Heart right ventricle (tissue), 16 donors: ENCODE measurements around the gene FGD3. TPM values are rescaled to one million over a fixed set of nuclear protein-coding genes. Genes with fewer than 3 reads are reported as not detected.

Experiments
- ATAC-seq, 8 donors: fragments of 200-7000 bp; cut with Tn5 transposase; one replicate each; pipeline ENCODE4 v1.9.1; 2020; ENCODE audit warnings: mild to moderate bottlenecking in 8 of 8, moderate library complexity in 8 of 8, moderate number of reproducible peaks in 1 of 8
- DNase-seq, 2 donors: peaks; one replicate each; pipeline ENCODE4 v3.0.0-alpha.2; 2020
- H3K27ac ChIP-seq, 10 donors: fragments of 200-600 bp; sonication (generic) in 2 of 10; one replicate each; pipeline versions ENCODE4 v1.5.0 to v1.8.0; 2020 to 2022; ENCODE audit warnings: mild to moderate bottlenecking in 3 of 10
- H3K27me3 ChIP-seq, 7 donors: fragments of 200-600 bp; one replicate each; pipeline ENCODE4 v1.8.0; 2021 to 2022; ENCODE audit warnings: mild to moderate bottlenecking in 2 of 7
- H3K36me3 ChIP-seq, 9 donors: fragments of 200-600 bp; sonication (generic) in 1 of 9; one replicate each; pipeline versions ENCODE4 v1.5.0 to v1.8.0; 2020 to 2022; ENCODE audit warnings: mild to moderate bottlenecking in 2 of 9
- H3K4me1 ChIP-seq, 9 donors: fragments of 200-600 bp; sonication (generic) in 1 of 9; one replicate each; pipeline versions ENCODE4 v1.5.0 to v1.8.0; 2020 to 2022; ENCODE audit warnings: mild to moderate bottlenecking in 4 of 9
- H3K4me3 ChIP-seq, 10 donors: fragments of 200-600 bp; sonication (generic) in 2 of 10; one replicate each; pipeline versions ENCODE4 v1.5.0 to v1.8.0; 2020 to 2022; ENCODE audit warnings: mild to moderate bottlenecking in 7 of 10, moderate library complexity in 2 of 10
- H3K9me3 ChIP-seq, 11 donors: fragments of 200-600 bp in 10 of 11; sonication (generic) in 2 of 11; one replicate each; pipeline versions ENCODE4 v1.5.0 to v1.8.0; 2013 to 2022; ENCODE audit warnings: mild to moderate bottlenecking in 2 of 11, control low read depth in 1 of 11, moderate library complexity in 1 of 11
- WGBS, 2 donors: extraction: QIAGEN DNeasy Blood & Tissue Kit; methylation state at CpG; one replicate each; pipeline ENCODE4 v1.1.7; 2013; ENCODE audit warnings: inconsistent platforms in 1 of 2; 5-methylcytosine and 5-hydroxymethylcytosine counted together
- intact Hi-C, 10 donors: fragments of 100-400 bp; cut with DNase I; formaldehyde crosslinking; loops; one replicate each; pipeline versions ENCODE4 v1.11.1 to v1.14.2; 2022
- polyA plus RNA-seq, 2 donors: library from polyadenylated mRNA; stranded (reverse); fragments of 200-250 nt; gene quantifications; one replicate each; pipeline ENCODE4 v1.2.3, GENCODE V29; 2013
- total RNA-seq, 10 donors: library from RNA; stranded (reverse); fragmentation: NEBNext Ultra II Directional in 3 of 10; extraction: Animal tissue kit (Norgen Biotek cat#: 25700) in 3 of 10; gene quantifications; one replicate each; pipeline versions ENCODE4 v1.2.1 to v1.2.4, GENCODE V29; 2021 to 2023
- TF ChIP-seq, protein P1 (sequence below), 9 donors: fragments of 200-600 bp; sonication (generic) in 2 of 9; IDR thresholded peaks; one replicate each; pipeline versions ENCODE4 v1.5.0 to v1.8.0; 2021 to 2022; ENCODE audit warnings: antibody characterized with exemption in 9 of 9, mild to moderate bottlenecking in 5 of 9, moderate library complexity in 1 of 9
- donor health status: Arrhythmogenic right ventricular cardiomyopathy.
- donor health status: ischemic (EF 13 %, LVEDD 7.1; RV severe dilation, severe dysfunction).
- donor health status: healthy with polysubstance abuse.
- donor health status: DM: no; HTN: yes; CAD: no.
- donor health status: DM: no; HTN: no; CAD: no.
- donor health status: ischemic (EF 25% LVEDD 6.9; RV normal size, moderate dysfunction).
- donor health status: ischemic (EF 25% LVEDD 5.7; RV mildly dilated, moderate dysfunction).
- donor health status: healthy.
- donor health status: DM: yes; HTN: yes; CAD: no.
- donor health status: Ischemic cardiomyopathy.
- donor health status: ischemic (EF 35%, LVEDD 5.7; RV mildly dilated, moderate dysfunction).
- donor health status: nonischemic (EF 11% LVEDD 7.7; RV severe dilation, severe dysfunction).
- donor health status: DM: yes; HTN: yes; CAD: no.
- donor health status: PGD.
- donor health status: ischemic (EF 29% LVEDD 5.4; RV normal size, mild dysfunction).
- donor health status: nonischemic (EF 23%, LVEDD 6.1; RV moderate dilation, normal function).

The FGD3 gene
- total and polyA plus RNA-seq, 12 donors = 0.40 to 8.5 (median 2.2) TPM

GRCh38 chr9:92963831-92964606, 16.7 kb downstream of the FGD3 start:
- peak in 6 of 8 donors; percentile 32 to 53 (median 44) for ATAC-seq
- Histone ChIP-seq H3K4me3 (peak overlapping the region in 7 of 10 donors; percentile 27 to 61 (median 37)), H3K9me3 (peaks cover 0 to 11% (median 0%) of the 10 kb centered on the region in 11 donors), H3K27ac (peak overlapping the region in 4 of 10 donors; percentile 28 to 96 (median 46)), H3K4me1 (peaks cover 0 to 56% (median 0%) of the 10 kb centered on the region in 9 donors), H3K36me3 (no peaks in the 10 kb centered on the region), H3K27me3 (peaks cover 0 to 7% (median 0%) of the 10 kb centered on the region in 7 donors)
- intact Hi-C loops = no loop called here
- DNase-seq = no peak
- 80 to 82% methylated on average over 16 of the region's 16 CpGs for WGBS, 2 donors
- TF ChIP-seq, protein P1, sequence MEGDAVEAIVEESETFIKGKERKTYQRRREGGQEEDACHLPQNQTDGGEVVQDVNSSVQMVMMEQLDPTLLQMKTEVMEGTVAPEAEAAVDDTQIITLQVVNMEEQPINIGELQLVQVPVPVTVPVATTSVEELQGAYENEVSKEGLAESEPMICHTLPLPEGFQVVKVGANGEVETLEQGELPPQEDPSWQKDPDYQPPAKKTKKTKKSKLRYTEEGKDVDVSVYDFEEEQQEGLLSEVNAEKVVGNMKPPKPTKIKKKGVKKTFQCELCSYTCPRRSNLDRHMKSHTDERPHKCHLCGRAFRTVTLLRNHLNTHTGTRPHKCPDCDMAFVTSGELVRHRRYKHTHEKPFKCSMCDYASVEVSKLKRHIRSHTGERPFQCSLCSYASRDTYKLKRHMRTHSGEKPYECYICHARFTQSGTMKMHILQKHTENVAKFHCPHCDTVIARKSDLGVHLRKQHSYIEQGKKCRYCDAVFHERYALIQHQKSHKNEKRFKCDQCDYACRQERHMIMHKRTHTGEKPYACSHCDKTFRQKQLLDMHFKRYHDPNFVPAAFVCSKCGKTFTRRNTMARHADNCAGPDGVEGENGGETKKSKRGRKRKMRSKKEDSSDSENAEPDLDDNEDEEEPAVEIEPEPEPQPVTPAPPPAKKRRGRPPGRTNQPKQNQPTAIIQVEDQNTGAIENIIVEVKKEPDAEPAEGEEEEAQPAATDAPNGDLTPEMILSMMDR (IDR thresholded peaks at IDR 0.05) = no peak

GRCh38 chr9:92964607-92965060, 17.3 kb downstream of the FGD3 start:
- DNase-seq = no peak
- TF ChIP-seq, protein P1 (IDR thresholded peaks at IDR 0.05) = no peak
- 82 to 84% methylated on average over 17 of the region's 17 CpGs for WGBS, 2 donors
- H3K4me1 ChIP-seq = peaks cover 0 to 62% (median 0%) of the 10 kb centered on the region in 9 donors
- H3K9me3 ChIP-seq = peaks cover 0 to 11% (median 0%) of the 10 kb centered on the region in 11 donors
- peak overlapping the region in 8 of 10 donors; percentile 7 to 61 (median 36) for H3K4me3 ChIP-seq
- intact Hi-C loops = loop anchor here in 1 of 10 donors (5.0 kb wide), 1 partner anchor 47 kb away; no protein-coding TSS in a partner anchor
- H3K27ac ChIP-seq = peak overlapping the region in 5 of 10 donors; percentile 28 to 96 (median 47)
- peak in 4 of 8 donors; percentile 3 to 26 (median 10) for ATAC-seq
- peaks cover 0 to 7% (median 0%) of the 10 kb centered on the region in 7 donors for H3K27me3 ChIP-seq
- H3K36me3 ChIP-seq = no peaks in the 10 kb centered on the region

GRCh38 chr9:92965061-92965758, 17.9 kb downstream of the FGD3 start:
- peaks cover 0 to 11% (median 0%) of the 10 kb centered on the region in 11 donors for H3K9me3 ChIP-seq

More at GRCh38 chr9:92965061-92965758, 17.9 kb downstream of the FGD3 start:
- TF ChIP-seq, protein P1 (IDR thresholded peaks at IDR 0.05) = no peak
- intact Hi-C loops = loop anchor here in 1 of 10 donors (5.0 kb wide), 1 partner anchor 48 kb away; no protein-coding TSS in a partner anchor
- peaks cover 0 to 68% (median 2%) of the 10 kb centered on the region in 9 donors for H3K4me1 ChIP-seq
- ATAC-seq = peak; percentile 28 to 62 (median 56)
- peak overlapping the region in 8 of 10 donors; percentile 7 to 61 (median 36) for H3K4me3 ChIP-seq
- H3K27ac ChIP-seq = peak overlapping the region in 5 of 10 donors; percentile 28 to 96 (median 47)
- no peaks in the 10 kb centered on the region for H3K36me3 ChIP-seq
- H3K27me3 ChIP-seq = peaks cover 0 to 7% (median 0%) of the 10 kb centered on the region in 7 donors
- WGBS, 2 donors = 76 to 82% methylated on average over 19 of the region's 19 CpGs
- DNase-seq = peak in 1 of 2 donors; percentile 41
